ENCODE results near the gene SNU13. TPM values are rescaled to one million over a fixed set of nuclear protein-coding genes. Genes with fewer than 3 reads are reported as not detected.

The SNU13 gene
- total and polyA plus RNA-seq, 11 donors = 168 to 292 (median 202) TPM

DNA sequence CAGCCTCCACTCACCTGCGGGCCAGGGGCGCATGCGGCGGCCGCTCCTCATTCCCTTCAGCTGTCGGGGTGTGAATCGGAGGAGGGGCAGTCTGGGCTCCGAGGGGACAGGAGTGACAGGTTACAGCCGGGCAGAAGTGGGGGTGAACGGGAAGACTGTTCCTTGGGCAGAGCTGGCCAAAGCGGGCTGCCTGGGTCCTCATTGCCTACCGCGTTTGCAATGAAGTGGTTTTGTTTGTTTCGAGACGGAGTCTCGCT is 11.4 kb upstream of the SNU13 start:
- no peak for DNase-seq
- WGBS, 4 donors = 91 to 96% (median 95%) methylated on average over 15 to 16 of the region's 16 CpGs
- intact Hi-C loops (cut with DNase I) = no loop called here

DNA sequence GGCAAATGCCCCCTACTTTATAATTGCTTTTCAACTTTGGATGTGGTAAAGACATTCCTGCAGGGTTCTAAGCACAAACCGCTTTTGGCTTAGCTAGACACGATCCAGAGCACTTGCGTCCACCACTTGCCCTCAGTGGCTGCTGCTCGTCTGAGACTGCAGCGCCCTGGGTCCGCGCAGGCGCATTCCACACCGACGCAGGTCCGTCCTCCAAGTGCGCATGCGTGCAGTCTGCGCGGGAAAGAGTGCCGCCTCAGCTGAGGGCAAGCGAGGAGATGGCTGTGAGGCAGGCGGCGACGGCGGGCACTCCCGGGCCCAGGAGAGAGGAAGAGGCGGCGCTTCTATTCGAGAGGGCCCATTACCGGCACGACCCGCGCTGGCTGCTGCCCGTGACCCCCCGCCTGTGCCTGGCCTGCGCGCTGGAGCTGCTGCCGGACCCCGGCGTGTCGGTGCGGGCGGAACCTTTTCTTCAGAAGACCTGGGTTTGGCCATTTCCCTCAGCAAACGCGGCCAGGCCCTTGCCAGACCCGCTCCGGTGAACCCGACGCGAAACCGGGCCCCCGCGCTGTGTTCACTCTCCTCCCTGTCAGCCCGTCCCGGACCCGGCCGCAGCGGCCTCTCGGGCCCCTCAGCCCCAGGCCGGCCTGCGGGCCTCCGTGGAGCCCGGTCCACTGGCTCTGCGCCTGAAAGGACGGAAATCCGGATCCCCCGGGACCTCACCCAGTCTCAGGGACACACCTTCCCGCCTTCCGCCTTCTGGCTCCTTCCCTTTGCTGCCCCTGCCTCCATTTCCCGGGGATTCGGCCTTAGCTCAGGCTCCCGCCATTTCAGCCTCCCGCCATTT is 10.8 kb upstream of the SNU13 start, which contains the start of gene MEI1:
MEI1 (plus strand) TSS at position 240 of the 844 bp plus-strand sequence; CDS start at position 276, 36 bp downstream.
- WGBS, 4 donors = 42 to 53% (median 47%) methylated on average over 39 to 69 of the region's 69 CpGs

More for the DNA sequence above, 11.4 kb upstream of the SNU13 start:
- Histone ChIP-seq H3K9me3 (no peaks in the 10 kb centered on the region), H3K4me1 (peaks cover 0 to 20% (median 14%) of the 10 kb centered on the region in 12 donors), H3K36me3 (no peaks in the 10 kb centered on the region), H3K4me3 (no peak overlapping the region), H3K27me3 (no peaks in the 10 kb centered on the region), H3K27ac (no peak overlapping the region)
- ATAC-seq = no peak
- TF ChIP-seq CTCF (IDR thresholded peaks at IDR 0.05) (no peak), POLR2A (IDR thresholded peaks at IDR 0.05) (no peak)

DNA sequence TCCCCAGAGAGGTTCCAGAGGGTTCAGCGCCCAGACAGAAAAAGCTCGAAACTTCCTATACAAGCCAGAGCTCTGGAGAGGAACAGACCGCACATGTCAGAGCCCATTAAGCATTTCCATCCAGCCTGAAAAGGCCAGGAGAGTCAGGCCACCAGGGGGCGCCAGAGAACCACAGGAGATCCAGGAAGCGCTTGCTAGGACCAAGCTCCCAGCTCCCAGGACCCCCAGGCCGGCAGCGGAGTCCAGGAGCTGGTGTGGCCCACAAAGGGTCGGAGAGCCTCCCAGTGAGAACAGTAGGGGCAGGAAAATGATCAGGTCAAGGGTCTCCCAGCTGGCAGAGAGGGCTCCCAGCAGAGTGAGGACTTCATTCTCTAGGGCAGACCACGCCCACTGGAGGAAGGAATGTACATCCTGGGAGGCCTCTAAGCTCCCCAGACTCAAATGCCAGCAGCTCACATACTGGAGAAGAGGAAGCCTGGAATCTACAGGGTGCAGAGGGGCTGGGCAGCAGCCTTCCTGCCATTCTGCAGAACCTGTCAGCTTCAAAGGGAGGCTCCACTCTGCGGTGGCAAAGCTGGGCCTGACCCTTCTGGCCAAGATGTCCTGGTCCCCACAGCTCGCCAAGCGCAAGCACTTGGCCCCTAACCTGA is 8.6 kb upstream of the SNU13 start:
- DNase-seq (peak; percentile 90 to 96 (median 92)), ATAC-seq (peak; percentile 53 to 90 (median 82))
- WGBS, 4 donors = 24 to 28% (median 25%) methylated on average over 6 to 12 of the region's 12 CpGs
- H3K27ac ChIP-seq = peak overlapping the region in 10 of 12 donors; percentile 39 to 70 (median 56)
- H3K9me3 ChIP-seq = no peaks in the 10 kb centered on the region
- H3K36me3 ChIP-seq = peaks cover 0 to 13% (median 5%) of the 10 kb centered on the region in 9 donors
- TF ChIP-seq CTCF (IDR thresholded peaks at IDR 0.05) (peak; percentile 94 to 99 (median 99)), POLR2A (IDR thresholded peaks at IDR 0.05) (no peak)
- H3K27me3 ChIP-seq = no peaks in the 10 kb centered on the region
- intact Hi-C loops (cut with DNase I) = loop anchor here in 9 of 10 donors (1.0 to 10.0 kb wide), 8 partner anchors 105 to 745 kb away; partner anchors contain the start of genes CCDC134 (in 1 of the 9) and SREBF2 (in 1 of the 9)
- peak overlapping the region in 7 of 12 donors; percentile 30 to 43 (median 37) for H3K4me3 ChIP-seq
- H3K4me1 ChIP-seq = peaks cover 0 to 20% (median 14%) of the 10 kb centered on the region in 12 donors

More for the DNA sequence above, 10.8 kb upstream of the SNU13 start, which contains the start of gene MEI1:
- TF ChIP-seq POLR2A (IDR thresholded peaks at IDR 0.05) = no peak
- TF ChIP-seq CTCF (IDR thresholded peaks at IDR 0.05) = no peak
- H3K27ac ChIP-seq = no peak within 1 kb of the TSS
- peaks cover 0 to 2% (median 0%) of the 10 kb centered on the region in 9 donors for H3K36me3 ChIP-seq
- no peaks in the 10 kb centered on the region for H3K9me3 ChIP-seq
- DNase-seq = peak; percentile 84 to 96 (median 91)
- peak within 1 kb of the TSS in 6 of 12 donors; percentile 11 to 31 (median 24) for H3K4me3 ChIP-seq
- no peaks in the 10 kb centered on the region for H3K27me3 ChIP-seq
- ATAC-seq = peak; percentile 47 to 79 (median 74)
- intact Hi-C loops (cut with DNase I) = loop anchor here in 5 of 10 donors (5.0 to 10.0 kb wide), 5 partner anchors 103 to 743 kb away; partner anchors contain the start of genes CCDC134 (in 1 of the 5) and SREBF2 (in 1 of the 5)
- H3K4me1 ChIP-seq = peaks cover 0 to 20% (median 14%) of the 10 kb centered on the region in 12 donors

Data from heart left ventricle (tissue), 16 donors.